Mucosa of descending colon (tissue), 3 donors: ENCODE measurements around the gene RPL5. TPM values are rescaled to one million over a fixed set of nuclear protein-coding genes. Genes with fewer than 3 reads are reported as not detected.

ENCODE experiments used
- ATAC-seq: fragments of 200-7000 bp; cut with Tn5 transposase; one replicate; pipeline ENCODE4 v1.9.1; 2020; ENCODE audit warnings: mild to moderate bottlenecking, moderate library complexity
- DNase-seq, 3 donors: peaks; one replicate each; pipeline ENCODE4 v3.0.0-alpha.2; 2020
- H3K36me3 ChIP-seq: fragments of 200-600 bp; one replicate; pipeline ENCODE4 v1.8.0; 2021; ENCODE audit warnings: low read depth, mild to moderate bottlenecking
- H3K4me1 ChIP-seq: fragments of 200-600 bp; one replicate; pipeline ENCODE4 v1.8.0; 2021; ENCODE audit warnings: low read depth, mild to moderate bottlenecking
- H3K4me3 ChIP-seq: fragments of 200-600 bp; one replicate; pipeline ENCODE4 v1.8.0; 2021; ENCODE audit warnings: mild to moderate bottlenecking
- H3K9me3 ChIP-seq: fragments of 200-600 bp; one replicate; pipeline ENCODE4 v1.8.0; 2021; ENCODE audit warnings: mild to moderate bottlenecking
- CTCF ChIP-seq: fragments of 200-600 bp; IDR thresholded peaks from one replicate; pipeline ENCODE4 v1.8.0; 2022; ENCODE audit warnings: antibody characterized with exemption, mild to moderate bottlenecking
- intact Hi-C, 2 donors: fragments of 100-400 bp; cut with DNase I in 1 of 2; cut with micrococcal nuclease in 1 of 2; formaldehyde crosslinking; loops; one replicate each; pipeline versions ENCODE4 v1.11.0 to v1.11.1; 2022; cut with DNase I, micrococcal nuclease
- total RNA-seq, 3 donors: library from RNA; stranded (reverse); fragmentation: NEBNext Ultra II Directional in 2 of 3; extraction: Animal tissue kit (Norgen Biotek cat#: 25700) in 2 of 3; gene quantifications; one replicate each; pipeline versions ENCODE4 v1.2.1 to v1.2.4, GENCODE V29; 2021 to 2023
- donor health status: DM: no; HTN: no; CAD: no; lungs with moderate emphysema.
- donor health status: DM: no; HTN: no; CAD: no.
- donor health status: DM: no; HTN: yes; CAD: no.

Gene RPL5
- total RNA-seq, 3 donors from 2014 or later: 627 to 944 (median 705) TPM

GRCh38 chr1:92879316-92879968 lies 47.6 kb downstream of the RPL5 start:
- DNase-seq: no peak
- intact Hi-C loops: no loop called here
- no peak overlapping the region for H3K4me3 ChIP-seq
- H3K9me3 ChIP-seq: no peaks in the 10 kb centered on the region
- no peak for TF ChIP-seq CTCF
- H3K4me1 ChIP-seq: peaks cover 20% of the 10 kb centered on the region
- no peaks in the 10 kb centered on the region for H3K36me3 ChIP-seq
- ATAC-seq: no peak

DNA sequence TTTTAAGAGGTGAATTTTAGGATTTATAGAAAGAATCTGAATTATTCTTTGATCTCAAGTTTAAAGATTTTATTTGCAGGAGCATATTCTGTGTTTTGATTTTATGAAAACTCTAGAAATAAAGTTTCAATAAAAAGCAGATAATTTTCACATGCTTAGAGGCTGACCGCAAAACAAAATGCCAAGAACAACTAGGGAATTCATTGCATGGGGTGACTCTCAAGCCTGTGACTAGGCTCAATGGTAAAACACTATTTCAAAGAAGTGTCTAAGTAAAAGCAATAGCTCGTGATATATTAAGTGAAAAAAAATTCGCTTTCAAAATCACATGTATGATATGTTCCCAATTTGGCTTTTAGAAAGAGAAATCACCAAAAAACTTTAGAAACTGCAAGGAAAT lies 49.6 kb downstream of the RPL5 start:
- TF ChIP-seq CTCF: no peak
- DNase-seq (no peak), ATAC-seq (no peak)
- peaks cover 18% of the 10 kb centered on the region for H3K4me1 ChIP-seq
- intact Hi-C loops: no loop called here
- no peaks in the 10 kb centered on the region for H3K36me3 ChIP-seq
- H3K4me3 ChIP-seq: no peak overlapping the region
- no peaks in the 10 kb centered on the region for H3K9me3 ChIP-seq

GRCh38 chr1:92882819-92883218 lies 51.0 kb downstream of the RPL5 start:
- Histone ChIP-seq H3K4me1 (peaks cover 6% of the 10 kb centered on the region), H3K9me3 (no peaks in the 10 kb centered on the region), H3K36me3 (no peaks in the 10 kb centered on the region), H3K4me3 (no peak overlapping the region)
- DNase-seq: peak in 1 of 3 donors; percentile 31
- ATAC-seq: peak; percentile 63
- TF ChIP-seq CTCF: no peak
- intact Hi-C loops: no loop called here

GRCh38 chr1:92883297-92883696 lies 51.5 kb downstream of the RPL5 start:
- H3K36me3 ChIP-seq: no peaks in the 10 kb centered on the region
- no peak overlapping the region for H3K4me3 ChIP-seq
- ATAC-seq (no peak), DNase-seq (no peak)
- intact Hi-C loops: no loop called here
- H3K4me1 ChIP-seq: peaks cover 4% of the 10 kb centered on the region
- no peak for TF ChIP-seq CTCF
- no peaks in the 10 kb centered on the region for H3K9me3 ChIP-seq

DNA sequence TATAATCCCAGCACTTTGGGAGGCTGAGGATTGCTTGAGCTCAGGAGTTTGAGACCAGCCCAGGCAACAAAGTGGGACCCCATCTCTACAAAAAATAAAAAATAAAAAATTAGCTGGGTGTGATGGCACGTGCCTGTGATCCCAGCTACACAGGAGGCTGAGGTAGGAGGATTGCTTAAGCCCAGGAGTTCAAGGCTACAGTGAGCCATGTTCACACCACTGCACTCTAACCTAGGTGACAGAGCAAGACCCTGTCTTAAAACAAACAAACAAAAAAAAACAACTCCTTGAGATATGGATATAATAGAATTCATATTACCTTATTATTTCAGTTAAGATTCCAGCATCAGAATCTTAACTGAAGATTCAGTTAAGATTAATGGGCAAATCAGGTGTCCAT lies 52.4 kb downstream of the RPL5 start:
- Histone ChIP-seq H3K4me3 (no peak overlapping the region), H3K36me3 (no peaks in the 10 kb centered on the region), H3K4me1 (peaks cover 4% of the 10 kb centered on the region), H3K9me3 (peaks cover 2% of the 10 kb centered on the region)
- intact Hi-C loops: no loop called here
- ATAC-seq (no peak), DNase-seq (no peak)
- no peak for TF ChIP-seq CTCF
